Measurements from ENCODE around the gene TMBIM4.
"Not testable (repeated sequence)": the region's sequence is repeated elsewhere in the genome, so short reads cannot be mapped to it uniquely, and the experiment has no call there.

Gene TMBIM4

GRCh38 chr12:66169221-66170170 lies at the start of gene TMBIM4:
Gene TMBIM4, minus strand, starts transcription at chr12:66169996. Its CDS starts 45 bp downstream, at chr12:66169951.
- DNase-seq = peak; percentile 90 to 91

GRCh38 chr12:66217342-66217917 lies 47.6 kb upstream of the TMBIM4 start:
- DNase-seq = no peak

GRCh38 chr12:66213011-66213410 lies 43.2 kb upstream of the TMBIM4 start:
- not testable (repeated sequence) for DNase-seq

- not testable (repeated sequence) for DNase-seq
Measured at GRCh38 chr12:66211573-66211972, 41.8 kb upstream of the TMBIM4 start.

GRCh38 chr12:66210840-66211239 lies 41.0 kb upstream of the TMBIM4 start:
- DNase-seq = peak in 1 of 2 donors; percentile 53

GRCh38 chr12:66206141-66206540 lies 36.3 kb upstream of the TMBIM4 start:
- no peak for DNase-seq

- DNase-seq = no peak
Measured at GRCh38 chr12:66203820-66204219, 34.0 kb upstream of the TMBIM4 start.

GRCh38 chr12:66199831-66200509 lies 30.2 kb upstream of the TMBIM4 start:
- DNase-seq = no peak

- no peak for DNase-seq
Measured at GRCh38 chr12:66199141-66199540, 29.3 kb upstream of the TMBIM4 start.

GRCh38 chr12:66197495-66197921 lies 27.7 kb upstream of the TMBIM4 start:
- DNase-seq = no peak

GRCh38 chr12:66196806-66197205 lies 27.0 kb upstream of the TMBIM4 start:
- no peak for DNase-seq

GRCh38 chr12:66195242-66195641 lies 25.4 kb upstream of the TMBIM4 start:
- no peak for DNase-seq

- DNase-seq = no peak
Measured at GRCh38 chr12:66194122-66194521, 24.3 kb upstream of the TMBIM4 start.

- DNase-seq = no peak
Measured at GRCh38 chr12:66191547-66192126, 21.8 kb upstream of the TMBIM4 start.

GRCh38 chr12:66190519-66191370 lies 20.9 kb upstream of the TMBIM4 start:
- DNase-seq = no peak

GRCh38 chr12:66189889-66190288 lies 20.1 kb upstream of the TMBIM4 start:
- DNase-seq = no peak

- no peak for DNase-seq
Measured at GRCh38 chr12:66189486-66189843, 19.7 kb upstream of the TMBIM4 start.

- peak in 1 of 2 donors; percentile 80 for DNase-seq
Measured at GRCh38 chr12:66188584-66189485, 19.0 kb upstream of the TMBIM4 start, which contains the start of gene IRAK3. Gene IRAK3, plus strand, starts transcription at chr12:66189214. Its CDS starts 86 bp downstream, at chr12:66189300.

GRCh38 chr12:66187821-66188220 lies 18.0 kb upstream of the TMBIM4 start:
- no peak for DNase-seq

- DNase-seq = no peak
Measured at GRCh38 chr12:66187036-66187435, 17.2 kb upstream of the TMBIM4 start.

- DNase-seq = not testable (repeated sequence)
Measured at GRCh38 chr12:66184822-66185221, 15.0 kb upstream of the TMBIM4 start.

Data from bone marrow (tissue), 2 donors.